Thyroid gland (tissue), 4 donors: ENCODE measurements around the gene ATXN1.

Source experiments
- POLR2A ChIP-seq, 2 donors: fragments of 450-650 bp; IDR thresholded peaks; one replicate each; pipeline ENCODE4 v1.6.1; 2017; ENCODE audit warnings: antibody characterized with exemption in 2 of 2, mild to moderate bottlenecking in 2 of 2, moderate library complexity in 1 of 2
- TF ChIP-seq, protein P1 (sequence below), 6 experiments: fragments of 200-600 bp in 3 of 6; fragments of 450-650 bp in 3 of 6; sonication (generic) in 3 of 6; IDR thresholded peaks; one replicate each; pipeline ENCODE4 v1.5.1; 2016 to 2019; ENCODE audit warnings: antibody characterized with exemption in 6 of 6, mild to moderate bottlenecking in 2 of 6, inconsistent platforms in 1 of 6, moderate library complexity in 1 of 6

DNA sequence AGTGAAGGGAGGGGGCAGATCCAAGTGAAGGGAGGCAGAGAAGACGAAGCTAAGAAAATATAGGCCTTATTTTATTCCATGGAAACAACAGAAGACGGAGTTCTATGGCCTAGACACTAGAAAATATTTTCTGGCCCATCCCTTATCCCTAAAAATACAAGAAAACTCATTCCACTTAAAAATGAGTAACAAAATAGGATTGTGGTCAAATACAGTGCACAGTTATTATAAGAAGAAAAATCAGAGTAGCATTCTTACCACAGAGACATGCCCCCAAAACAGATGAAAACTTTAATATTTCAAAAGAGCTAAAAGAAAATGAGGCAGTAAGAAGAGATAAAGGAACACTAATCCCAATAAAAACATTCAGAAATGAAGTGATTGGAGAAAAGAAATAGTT is 320.0 kb downstream of the ATXN1 start:
- TF ChIP-seq, protein P1, sequence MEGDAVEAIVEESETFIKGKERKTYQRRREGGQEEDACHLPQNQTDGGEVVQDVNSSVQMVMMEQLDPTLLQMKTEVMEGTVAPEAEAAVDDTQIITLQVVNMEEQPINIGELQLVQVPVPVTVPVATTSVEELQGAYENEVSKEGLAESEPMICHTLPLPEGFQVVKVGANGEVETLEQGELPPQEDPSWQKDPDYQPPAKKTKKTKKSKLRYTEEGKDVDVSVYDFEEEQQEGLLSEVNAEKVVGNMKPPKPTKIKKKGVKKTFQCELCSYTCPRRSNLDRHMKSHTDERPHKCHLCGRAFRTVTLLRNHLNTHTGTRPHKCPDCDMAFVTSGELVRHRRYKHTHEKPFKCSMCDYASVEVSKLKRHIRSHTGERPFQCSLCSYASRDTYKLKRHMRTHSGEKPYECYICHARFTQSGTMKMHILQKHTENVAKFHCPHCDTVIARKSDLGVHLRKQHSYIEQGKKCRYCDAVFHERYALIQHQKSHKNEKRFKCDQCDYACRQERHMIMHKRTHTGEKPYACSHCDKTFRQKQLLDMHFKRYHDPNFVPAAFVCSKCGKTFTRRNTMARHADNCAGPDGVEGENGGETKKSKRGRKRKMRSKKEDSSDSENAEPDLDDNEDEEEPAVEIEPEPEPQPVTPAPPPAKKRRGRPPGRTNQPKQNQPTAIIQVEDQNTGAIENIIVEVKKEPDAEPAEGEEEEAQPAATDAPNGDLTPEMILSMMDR (IDR thresholded peaks at IDR 0.05): no peak
- TF ChIP-seq POLR2A (IDR thresholded peaks at IDR 0.05): no peak
